NCI-H2196 treated with DMSO at 0.1 percent for 48 hours (cell line): ENCODE data around the gene MLF2.

ENCODE experiments used
- DNase-seq: peaks from one replicate; lab custom pipeline; 2025; ENCODE audit not compliant: unreplicated experiment; lab: John Stamatoyannopoulos, UW

Gene MLF2

GRCh38 chr12:6778574-6779550, 25.9 kb upstream of the MLF2 start:
- DNase-seq, result peak; percentile 76

GRCh38 chr12:6778217-6778573, 25.3 kb upstream of the MLF2 start:
- DNase-seq, result no peak

GRCh38 chr12:6777386-6777785, 24.4 kb upstream of the MLF2 start:
- DNase-seq, result no peak

GRCh38 chr12:6775185-6776174, 22.5 kb upstream of the MLF2 start:
- no peak for DNase-seq

- DNase-seq, result no peak
Measured at GRCh38 chr12:6774499-6775062, 21.6 kb upstream of the MLF2 start.

GRCh38 chr12:6773590-6774351, 20.8 kb upstream of the MLF2 start:
- DNase-seq, result no peak

GRCh38 chr12:6772726-6773589, 20.0 kb upstream of the MLF2 start:
- no peak for DNase-seq

- no peak for DNase-seq
Measured at GRCh38 chr12:6772331-6772695, 19.4 kb upstream of the MLF2 start, which contains the start of gene LAG3. TSS of gene LAG3 (plus strand) at chr12:6772520. CDS start at chr12:6772853, 333 bp downstream.

GRCh38 chr12:6771509-6772330, 18.8 kb upstream of the MLF2 start:
- no peak for DNase-seq

- DNase-seq, result no peak
Measured at GRCh38 chr12:6771091-6771495, 18.2 kb upstream of the MLF2 start.

GRCh38 chr12:6770600-6770999, 17.7 kb upstream of the MLF2 start:
- DNase-seq, result no peak

- no peak for DNase-seq
Measured at GRCh38 chr12:6770094-6770493, 17.2 kb upstream of the MLF2 start.

GRCh38 chr12:6769666-6770065, 16.7 kb upstream of the MLF2 start:
- DNase-seq, result no peak

GRCh38 chr12:6768990-6769389, 16.0 kb upstream of the MLF2 start:
- peak; percentile 17 for DNase-seq

- DNase-seq, result no peak
Measured at GRCh38 chr12:6768437-6768914, 15.5 kb upstream of the MLF2 start.

GRCh38 chr12:6767353-6768319, 14.7 kb upstream of the MLF2 start:
- DNase-seq, result no peak

GRCh38 chr12:6766651-6767349, 13.9 kb upstream of the MLF2 start:
- DNase-seq, result no peak
